GM23338 (cell line): Measurements from ENCODE around the gene KLHDC8A. TPM values are rescaled to one million over a fixed set of nuclear protein-coding genes. Genes with fewer than 3 reads are reported as not detected.

Source experiments
- ATAC-seq: fragments of 200-7000 bp; cut with Tn5 transposase; 3 replicates; pipeline ENCODE4 v1.9.1; 2020
- DNase-seq: peaks from one replicate; pipeline ENCODE4 v3.0.0-alpha.2; 2015; ENCODE audit warnings: low spot score
- H2AFZ ChIP-seq: fragments of 200-600 bp; sonication (generic); 2 replicates; pipeline ENCODE4 v1.8.0; 2016; ENCODE audit warnings: antibody characterized with exemption, mild to moderate bottlenecking, moderate library complexity
- H3F3A ChIP-seq: fragments of 200-600 bp; sonication (generic); replicated peaks from 2 replicates; pipeline ENCODE4 v1.8.0; 2017; ENCODE audit warnings: antibody characterized with exemption, mixed run types, low read depth
- H3K27ac ChIP-seq: fragments of 200-600 bp; sonication (generic); 2 replicates; pipeline ENCODE4 v1.6.1; 2016; ENCODE audit warnings: low read depth
- H3K27me3 ChIP-seq: fragments of 200-600 bp; sonication (generic); 2 replicates; pipeline ENCODE4 v1.8.0; 2016; ENCODE audit warnings: mild to moderate bottlenecking, mixed run types, moderate library complexity; ENCODE audit not compliant: insufficient read depth
- H3K36me3 ChIP-seq: fragments of 200-600 bp; sonication (generic); 2 replicates; pipeline ENCODE4 v1.8.0; 2016; ENCODE audit warnings: mild to moderate bottlenecking; ENCODE audit not compliant: insufficient read depth
- H3K4me1 ChIP-seq: fragments of 200-600 bp; sonication (generic); 2 replicates; pipeline ENCODE4 v1.8.0; 2016; ENCODE audit warnings: mild to moderate bottlenecking, moderate library complexity; ENCODE audit not compliant: insufficient read depth
- H3K4me2 ChIP-seq: fragments of 200-600 bp; sonication (generic); 2 replicates; pipeline ENCODE4 v1.7.1; 2017; ENCODE audit warnings: mixed run types
- H3K4me3 ChIP-seq: fragments of 200-600 bp; sonication (generic); 2 replicates; pipeline ENCODE4 v1.6.1; 2016; ENCODE audit warnings: mixed run types
- H3K79me2 ChIP-seq: fragments of 200-600 bp; sonication (generic); replicated peaks from 2 replicates; pipeline ENCODE4 v1.8.0; 2017; ENCODE audit warnings: mild to moderate bottlenecking; ENCODE audit not compliant: insufficient read depth
- H3K9me2 ChIP-seq: fragments of 200-600 bp; sonication (generic); 2 replicates; pipeline ENCODE4 v1.8.0; 2017; ENCODE audit not compliant: insufficient read depth
- H4K20me1 ChIP-seq: fragments of 200-600 bp; sonication (generic); replicated peaks from 2 replicates; pipeline ENCODE4 v1.8.0; 2017; ENCODE audit warnings: mild to moderate bottlenecking; ENCODE audit not compliant: insufficient read depth
- H3K27ac Mint-ChIP-seq: 2 replicates; pipeline ENCODE4 v1.8.0; 2020; ENCODE audit warnings: inconsistent platforms, mild to moderate bottlenecking, moderate library complexity, mixed read lengths
- H3K27me3 Mint-ChIP-seq: 3 replicates; pipeline ENCODE4 v1.8.0; 2022; ENCODE audit warnings: low read depth, mild to moderate bottlenecking, moderate library complexity, mixed read lengths, inconsistent platforms; ENCODE audit not compliant: insufficient read depth, poor library complexity
- H3K36me3 Mint-ChIP-seq: 3 replicates; pipeline ENCODE4 v1.8.0; 2021; ENCODE audit warnings: low read depth, mild to moderate bottlenecking, inconsistent platforms, moderate library complexity, mixed read lengths
- H3K4me1 Mint-ChIP-seq: 3 replicates; pipeline ENCODE4 v1.8.0; 2020; ENCODE audit warnings: mild to moderate bottlenecking, inconsistent platforms, mixed read lengths
- H3K4me3 Mint-ChIP-seq: 3 replicates; pipeline ENCODE4 v1.8.0; 2021; ENCODE audit warnings: moderate library complexity, mild to moderate bottlenecking, inconsistent platforms, mixed read lengths
- H3K9me3 Mint-ChIP-seq: 3 replicates; pipeline ENCODE4 v1.8.0; 2020; ENCODE audit warnings: moderate library complexity, mild to moderate bottlenecking, inconsistent platforms, mixed read lengths
- EZH2 ChIP-seq: fragments of 200-600 bp; sonication (generic); IDR thresholded peaks from one replicate; pipeline ENCODE4 v1.8.0; 2017; ENCODE audit warnings: antibody characterized with exemption, mild to moderate bottlenecking, low read depth; ENCODE audit not compliant: unreplicated experiment
- NANOG ChIP-seq: IDR thresholded peaks from 2 replicates; pipeline ENCODE4 v1.6.1; 2016; ENCODE audit warnings: antibody characterized with exemption, borderline replicate concordance
- ZNF114 ChIP-seq: fragments of 250-450 bp; sonication (Bioruptor Pico); IDR thresholded peaks from 2 replicates; pipeline ENCODE4 v1.5.0; 2020; ENCODE audit warnings: mild to moderate bottlenecking, moderate library complexity
- polyA plus RNA-seq: library from polyadenylated mRNA; unstranded; fragments of >200 nt; fragmentation: Nextera tagmentation; extraction: Ambion mirVana; gene quantifications from 2 replicates; pipeline ENCODE4 v1.2.1, GENCODE V29; 2016
- total RNA-seq: library from RNA; depleted of rRNA; stranded (reverse); fragments of >200 nt; shearing (Covaris generic); gene quantifications from 2 replicates; pipeline ENCODE4 v1.2.3, GENCODE V29; 2014
- TF ChIP-seq, protein P1 (sequence below): fragments of 250-450 bp; sonication (Bioruptor Pico); IDR thresholded peaks from 2 replicates; pipeline ENCODE4 v1.5.0; 2020; ENCODE audit warnings: mild to moderate bottlenecking, moderate library complexity
- TF ChIP-seq, protein P2 (sequence below): IDR thresholded peaks from 2 replicates; pipeline ENCODE4 v1.6.1; 2016; ENCODE audit warnings: antibody characterized with exemption

The KLHDC8A gene
- total and polyA plus RNA-seq, 2 experiments from 2014 or later = 1.7 to 2.8 TPM

DNA sequence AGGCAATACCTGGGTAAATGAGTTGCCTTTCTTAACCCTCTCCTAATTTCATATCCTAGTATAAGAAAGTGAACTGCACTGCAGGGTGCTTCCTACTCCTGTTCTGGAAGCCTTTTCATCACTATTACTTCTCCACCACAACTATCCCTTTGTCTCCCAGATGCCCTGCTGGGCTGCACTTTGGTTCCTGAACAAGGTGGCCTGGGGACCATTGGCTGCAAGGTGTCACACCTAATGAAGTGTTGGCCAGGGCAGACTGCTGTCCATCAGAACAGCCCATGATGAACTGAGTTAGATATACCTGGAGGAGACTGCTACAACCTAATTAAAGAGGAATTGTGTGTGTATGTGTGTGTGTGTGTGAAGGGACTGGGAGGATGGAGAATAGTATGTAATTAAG, 1.9 kb upstream of the KLHDC8A start:
- Histone ChIP-seq H3K4me3 (no peak overlapping the region), H3K4me2 (no peak overlapping the region), H3K27me3 (no peaks in the 10 kb centered on the region), H3K9me2 (no peaks in the 10 kb centered on the region), H3K27ac (no peak overlapping the region), H3K36me3 (no peaks in the 10 kb centered on the region), H3K79me2 (no peaks in the 10 kb centered on the region), H4K20me1 (no peaks in the 10 kb centered on the region), H2AFZ (no peak overlapping the region), H3F3A (peaks cover 22% of the 10 kb centered on the region; the same call in 1 of the 2 replicates), H3K4me1 (peaks cover 60% of the 10 kb centered on the region)
- TF ChIP-seq NANOG (0 out of 2 replicates have a peak, but pooled peaks have one; percentile 20), EZH2 (no peak)
- TF ChIP-seq, protein P1, sequence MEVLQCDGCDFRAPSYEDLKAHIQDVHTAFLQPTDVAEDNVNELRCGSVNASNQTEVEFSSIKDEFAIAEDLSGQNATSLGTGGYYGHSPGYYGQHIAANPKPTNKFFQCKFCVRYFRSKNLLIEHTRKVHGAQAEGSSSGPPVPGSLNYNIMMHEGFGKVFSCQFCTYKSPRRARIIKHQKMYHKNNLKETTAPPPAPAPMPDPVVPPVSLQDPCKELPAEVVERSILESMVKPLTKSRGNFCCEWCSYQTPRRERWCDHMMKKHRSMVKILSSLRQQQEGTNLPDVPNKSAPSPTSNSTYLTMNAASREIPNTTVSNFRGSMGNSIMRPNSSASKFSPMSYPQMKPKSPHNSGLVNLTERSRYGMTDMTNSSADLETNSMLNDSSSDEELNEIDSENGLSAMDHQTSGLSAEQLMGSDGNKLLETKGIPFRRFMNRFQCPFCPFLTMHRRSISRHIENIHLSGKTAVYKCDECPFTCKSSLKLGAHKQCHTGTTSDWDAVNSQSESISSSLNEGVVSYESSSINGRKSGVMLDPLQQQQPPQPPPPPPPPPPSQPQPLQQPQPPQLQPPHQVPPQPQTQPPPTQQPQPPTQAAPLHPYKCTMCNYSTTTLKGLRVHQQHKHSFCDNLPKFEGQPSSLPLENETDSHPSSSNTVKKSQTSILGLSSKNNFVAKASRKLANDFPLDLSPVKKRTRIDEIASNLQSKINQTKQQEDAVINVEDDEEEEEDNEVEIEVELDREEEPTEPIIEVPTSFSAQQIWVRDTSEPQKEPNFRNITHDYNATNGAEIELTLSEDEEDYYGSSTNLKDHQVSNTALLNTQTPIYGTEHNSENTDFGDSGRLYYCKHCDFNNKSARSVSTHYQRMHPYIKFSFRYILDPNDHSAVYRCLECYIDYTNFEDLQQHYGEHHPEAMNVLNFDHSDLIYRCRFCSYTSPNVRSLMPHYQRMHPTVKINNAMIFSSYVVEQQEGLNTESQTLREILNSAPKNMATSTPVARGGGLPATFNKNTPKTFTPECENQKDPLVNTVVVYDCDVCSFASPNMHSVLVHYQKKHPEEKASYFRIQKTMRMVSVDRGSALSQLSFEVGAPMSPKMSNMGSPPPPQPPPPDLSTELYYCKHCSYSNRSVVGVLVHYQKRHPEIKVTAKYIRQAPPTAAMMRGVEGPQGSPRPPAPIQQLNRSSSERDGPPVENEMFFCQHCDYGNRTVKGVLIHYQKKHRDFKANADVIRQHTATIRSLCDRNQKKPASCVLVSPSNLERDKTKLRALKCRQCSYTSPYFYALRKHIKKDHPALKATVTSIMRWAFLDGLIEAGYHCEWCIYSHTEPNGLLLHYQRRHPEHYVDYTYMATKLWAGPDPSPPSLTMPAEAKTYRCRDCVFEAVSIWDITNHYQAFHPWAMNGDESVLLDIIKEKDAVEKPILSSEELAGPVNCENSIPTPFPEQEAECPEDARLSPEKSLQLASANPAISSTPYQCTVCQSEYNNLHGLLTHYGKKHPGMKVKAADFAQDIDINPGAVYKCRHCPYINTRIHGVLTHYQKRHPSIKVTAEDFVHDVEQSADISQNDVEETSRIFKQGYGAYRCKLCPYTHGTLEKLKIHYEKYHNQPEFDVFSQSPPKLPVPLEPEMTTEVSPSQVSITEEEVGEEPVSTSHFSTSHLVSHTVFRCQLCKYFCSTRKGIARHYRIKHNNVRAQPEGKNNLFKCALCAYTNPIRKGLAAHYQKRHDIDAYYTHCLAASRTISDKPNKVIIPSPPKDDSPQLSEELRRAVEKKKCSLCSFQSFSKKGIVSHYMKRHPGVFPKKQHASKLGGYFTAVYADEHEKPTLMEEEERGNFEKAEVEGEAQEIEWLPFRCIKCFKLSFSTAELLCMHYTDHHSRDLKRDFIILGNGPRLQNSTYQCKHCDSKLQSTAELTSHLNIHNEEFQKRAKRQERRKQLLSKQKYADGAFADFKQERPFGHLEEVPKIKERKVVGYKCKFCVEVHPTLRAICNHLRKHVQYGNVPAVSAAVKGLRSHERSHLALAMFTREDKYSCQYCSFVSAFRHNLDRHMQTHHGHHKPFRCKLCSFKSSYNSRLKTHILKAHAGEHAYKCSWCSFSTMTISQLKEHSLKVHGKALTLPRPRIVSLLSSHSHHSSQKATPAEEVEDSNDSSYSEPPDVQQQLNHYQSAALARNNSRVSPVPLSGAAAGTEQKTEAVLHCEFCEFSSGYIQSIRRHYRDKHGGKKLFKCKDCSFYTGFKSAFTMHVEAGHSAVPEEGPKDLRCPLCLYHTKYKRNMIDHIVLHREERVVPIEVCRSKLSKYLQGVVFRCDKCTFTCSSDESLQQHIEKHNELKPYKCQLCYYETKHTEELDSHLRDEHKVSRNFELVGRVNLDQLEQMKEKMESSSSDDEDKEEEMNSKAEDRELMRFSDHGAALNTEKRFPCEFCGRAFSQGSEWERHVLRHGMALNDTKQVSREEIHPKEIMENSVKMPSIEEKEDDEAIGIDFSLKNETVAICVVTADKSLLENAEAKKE = peak; percentile 62; the same call in 1 of the 2 replicates
- TF ChIP-seq, protein P2, sequence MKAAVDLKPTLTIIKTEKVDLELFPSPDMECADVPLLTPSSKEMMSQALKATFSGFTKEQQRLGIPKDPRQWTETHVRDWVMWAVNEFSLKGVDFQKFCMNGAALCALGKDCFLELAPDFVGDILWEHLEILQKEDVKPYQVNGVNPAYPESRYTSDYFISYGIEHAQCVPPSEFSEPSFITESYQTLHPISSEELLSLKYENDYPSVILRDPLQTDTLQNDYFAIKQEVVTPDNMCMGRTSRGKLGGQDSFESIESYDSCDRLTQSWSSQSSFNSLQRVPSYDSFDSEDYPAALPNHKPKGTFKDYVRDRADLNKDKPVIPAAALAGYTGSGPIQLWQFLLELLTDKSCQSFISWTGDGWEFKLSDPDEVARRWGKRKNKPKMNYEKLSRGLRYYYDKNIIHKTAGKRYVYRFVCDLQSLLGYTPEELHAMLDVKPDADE = no peak
- no peaks in the 10 kb centered on the region for H3K9me3 Mint-ChIP-seq
- no peak overlapping the region for H3K4me3 Mint-ChIP-seq
- H3K4me1 Mint-ChIP-seq = peaks cover 51% of the 10 kb centered on the region
- DNase-seq (no peak), ATAC-seq (no peak)
- H3K27ac Mint-ChIP-seq = no peak overlapping the region
- no peaks in the 10 kb centered on the region for H3K36me3 Mint-ChIP-seq
- peaks cover 16% of the 10 kb centered on the region for H3K27me3 Mint-ChIP-seq

DNA sequence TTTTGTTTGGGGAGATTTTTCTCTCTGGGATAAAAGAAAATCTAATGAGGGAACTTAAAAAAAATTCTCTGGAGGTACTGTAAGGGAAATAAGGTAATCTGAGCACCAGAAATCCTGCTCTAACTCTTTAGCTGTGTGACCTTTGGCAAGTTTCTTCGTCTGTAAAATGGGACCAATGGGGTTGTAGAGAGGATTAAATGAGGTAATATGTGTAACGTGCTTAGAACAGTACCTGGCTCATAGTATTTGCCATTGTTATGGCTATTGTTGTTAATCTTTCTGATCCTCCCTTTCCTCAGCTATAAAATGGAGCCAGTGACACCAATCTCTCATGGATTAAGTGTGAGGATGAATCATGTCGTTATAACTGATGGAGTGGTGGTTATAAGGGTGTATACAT, 845 bp upstream of the KLHDC8A start:
- Mint-ChIP-seq H3K4me1 (peaks cover 55% of the 10 kb centered on the region), H3K4me3 (no peak overlapping the region)
- H3K4me1 ChIP-seq = peaks cover 64% of the 10 kb centered on the region
- TF ChIP-seq ZNF114 (CRISPR knock-in tag) = no peak
- TF ChIP-seq, protein P1 = no peak

More for the DNA sequence above, 845 bp upstream of the KLHDC8A start:
- ATAC-seq (no peak), DNase-seq (no peak)
- no peak overlapping the region for H3K4me3 ChIP-seq
- H3K27ac ChIP-seq = no peak overlapping the region
- Mint-ChIP-seq H3K27me3 (peaks cover 19% of the 10 kb centered on the region), H3K9me3 (no peaks in the 10 kb centered on the region), H3K27ac (no peak overlapping the region), H3K36me3 (no peaks in the 10 kb centered on the region)
- H4K20me1 ChIP-seq = no peaks in the 10 kb centered on the region
- no peaks in the 10 kb centered on the region for H3K27me3 ChIP-seq
- no peaks in the 10 kb centered on the region for H3K36me3 ChIP-seq
- peak overlapping the region; percentile 99; the same call in 1 of the 2 replicates for H2AFZ ChIP-seq
- H3K4me2 ChIP-seq = peak overlapping the region; percentile 65; the same call in 1 of the 2 replicates
- H3K9me2 ChIP-seq = no peaks in the 10 kb centered on the region
- peaks cover 32% of the 10 kb centered on the region for H3F3A ChIP-seq
- H3K79me2 ChIP-seq = no peaks in the 10 kb centered on the region
